GM12874 (cell line): Measurements from ENCODE around the gene NEUROD2.

Source experiments
- TF ChIP-seq, protein P1 (sequence below): IDR thresholded peaks from 2 replicates; pipeline ENCODE4 v1.5.1; 2011; ENCODE audit warnings: low read depth, mild to moderate bottlenecking, control low read depth, low read length, moderate library complexity; ENCODE audit not compliant: insufficient read depth

NEUROD2 gene

DNA sequence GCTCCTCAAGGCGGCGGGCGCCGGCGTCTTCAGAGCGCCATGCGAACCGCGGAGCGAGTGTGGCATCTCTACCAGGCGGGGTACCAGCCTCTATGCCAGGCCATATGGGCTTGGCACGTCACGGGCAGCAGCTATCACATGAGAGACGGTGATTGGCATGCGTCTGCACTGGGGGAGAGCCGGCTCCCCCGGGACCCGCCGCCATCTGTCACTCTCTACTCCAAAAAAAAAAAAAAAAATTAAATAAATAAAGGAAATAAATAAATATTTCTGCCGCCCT lies at the start of gene NEUROD2:
NEUROD2 (minus strand) TSS at position 70 of the 280 bp plus-strand sequence. CDS start 1,321 bp downstream, outside the sequence.
- TF ChIP-seq, protein P1, sequence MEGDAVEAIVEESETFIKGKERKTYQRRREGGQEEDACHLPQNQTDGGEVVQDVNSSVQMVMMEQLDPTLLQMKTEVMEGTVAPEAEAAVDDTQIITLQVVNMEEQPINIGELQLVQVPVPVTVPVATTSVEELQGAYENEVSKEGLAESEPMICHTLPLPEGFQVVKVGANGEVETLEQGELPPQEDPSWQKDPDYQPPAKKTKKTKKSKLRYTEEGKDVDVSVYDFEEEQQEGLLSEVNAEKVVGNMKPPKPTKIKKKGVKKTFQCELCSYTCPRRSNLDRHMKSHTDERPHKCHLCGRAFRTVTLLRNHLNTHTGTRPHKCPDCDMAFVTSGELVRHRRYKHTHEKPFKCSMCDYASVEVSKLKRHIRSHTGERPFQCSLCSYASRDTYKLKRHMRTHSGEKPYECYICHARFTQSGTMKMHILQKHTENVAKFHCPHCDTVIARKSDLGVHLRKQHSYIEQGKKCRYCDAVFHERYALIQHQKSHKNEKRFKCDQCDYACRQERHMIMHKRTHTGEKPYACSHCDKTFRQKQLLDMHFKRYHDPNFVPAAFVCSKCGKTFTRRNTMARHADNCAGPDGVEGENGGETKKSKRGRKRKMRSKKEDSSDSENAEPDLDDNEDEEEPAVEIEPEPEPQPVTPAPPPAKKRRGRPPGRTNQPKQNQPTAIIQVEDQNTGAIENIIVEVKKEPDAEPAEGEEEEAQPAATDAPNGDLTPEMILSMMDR: no peak

DNA sequence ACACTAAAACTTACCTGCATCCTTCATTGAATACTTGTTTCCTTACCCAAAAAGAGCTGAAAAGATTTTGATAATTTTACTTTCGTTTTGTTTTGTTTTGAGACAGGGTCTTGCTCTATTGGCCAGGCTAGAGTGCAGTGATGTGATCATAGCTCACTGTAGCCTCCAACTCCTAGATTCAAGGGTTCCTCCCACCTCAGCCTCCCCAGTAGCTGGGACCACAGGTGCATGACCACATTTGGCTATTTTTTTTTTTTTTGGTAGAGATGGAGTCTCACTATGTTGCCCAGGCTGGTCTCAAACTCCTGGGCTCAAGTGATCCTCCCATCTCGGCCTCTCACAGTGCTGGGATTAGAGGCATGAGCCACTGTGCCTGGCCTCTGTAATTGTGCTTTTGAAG lies 47.4 kb upstream of the NEUROD2 start:
- TF ChIP-seq, protein P1: no peak

DNA sequence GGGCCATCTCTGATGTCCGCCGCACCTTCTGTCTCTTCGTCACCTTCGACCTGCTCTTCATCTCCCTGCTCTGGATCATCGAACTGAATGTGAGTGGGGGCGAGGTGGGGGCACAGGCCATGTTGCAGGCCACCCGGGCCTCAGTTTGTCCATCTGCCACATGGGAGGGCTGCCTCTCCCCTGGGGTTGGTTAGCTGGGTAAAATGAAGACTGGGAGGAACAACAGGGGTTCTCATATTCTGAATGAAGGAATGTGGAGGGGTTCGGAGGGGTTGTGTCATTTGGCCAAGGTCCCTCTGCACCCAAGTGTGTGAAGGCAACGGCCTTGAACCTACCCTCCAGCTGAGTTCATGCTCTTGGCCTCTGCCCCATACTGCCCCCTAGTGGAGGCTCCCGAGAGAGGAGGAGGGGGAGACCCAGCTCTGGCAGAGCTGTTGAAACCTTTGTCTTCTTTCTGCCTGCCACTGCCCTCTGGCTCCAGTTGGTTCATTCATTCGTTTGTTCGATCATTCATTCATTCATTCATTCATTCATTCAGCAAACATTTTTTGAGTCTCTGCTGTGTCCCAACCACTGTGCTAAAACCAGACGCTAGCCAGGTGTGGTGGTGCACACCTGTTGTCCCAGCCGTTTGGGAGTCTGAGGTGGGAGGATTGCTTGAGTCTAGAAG lies 46.1 kb upstream of the NEUROD2 start:
- TF ChIP-seq, protein P1: peak; percentile 97

DNA sequence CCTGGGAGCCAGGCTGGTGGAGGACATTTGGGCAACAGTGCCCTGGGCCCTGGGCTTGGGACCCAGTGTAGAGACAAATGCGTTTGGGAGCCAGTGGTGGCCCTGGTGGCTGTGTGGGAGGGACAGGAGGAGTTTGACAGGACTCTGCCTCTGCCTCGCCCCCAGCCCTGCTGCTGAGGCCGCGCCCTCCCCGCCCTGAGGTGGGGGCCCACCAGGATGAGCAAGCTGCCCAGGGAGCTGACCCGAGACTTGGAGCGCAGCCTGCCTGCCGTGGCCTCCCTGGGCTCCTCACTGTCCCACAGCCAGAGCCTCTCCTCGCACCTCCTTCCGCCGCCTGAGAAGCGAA lies 45.6 kb upstream of the NEUROD2 start:
- TF ChIP-seq, protein P1: 0 out of 2 replicates have a peak, but pooled peaks have one; percentile 0

DNA sequence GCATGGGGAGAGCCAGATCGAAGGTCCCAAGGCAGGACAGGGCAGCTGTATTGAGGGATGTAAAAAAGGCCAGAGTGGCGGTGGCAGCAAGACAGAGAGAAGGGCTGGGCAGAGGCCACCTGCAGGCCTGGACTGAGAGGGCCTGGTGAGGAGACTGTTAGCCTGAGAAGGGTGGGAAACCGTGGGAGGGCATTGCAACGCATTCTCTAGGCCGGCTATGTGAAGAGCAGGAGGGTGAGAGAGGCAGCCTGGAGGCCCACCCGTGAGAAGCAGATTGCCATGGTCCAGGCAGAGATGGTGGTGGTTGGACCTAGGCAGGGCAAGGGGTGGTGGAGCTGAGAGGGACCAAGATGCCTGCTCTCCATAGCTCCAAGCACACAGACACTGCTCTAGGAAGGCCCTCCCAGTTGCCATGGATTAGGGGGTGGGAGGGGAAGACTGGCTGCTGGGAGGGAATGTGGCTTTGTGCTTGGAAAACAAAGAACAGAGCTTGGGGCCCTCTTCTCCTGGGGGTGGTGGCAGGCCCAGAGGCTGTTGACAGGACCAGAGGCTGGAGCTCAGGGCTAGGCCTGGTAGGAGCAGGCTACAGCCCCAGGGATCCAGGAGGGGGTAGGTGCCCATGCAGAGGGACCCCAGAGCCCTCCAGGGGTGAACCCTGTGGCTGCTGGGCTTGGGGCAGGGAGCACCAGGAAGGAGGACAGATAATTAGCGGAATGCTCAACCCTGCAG lies 45.0 kb upstream of the NEUROD2 start:
- TF ChIP-seq, protein P1: no peak

DNA sequence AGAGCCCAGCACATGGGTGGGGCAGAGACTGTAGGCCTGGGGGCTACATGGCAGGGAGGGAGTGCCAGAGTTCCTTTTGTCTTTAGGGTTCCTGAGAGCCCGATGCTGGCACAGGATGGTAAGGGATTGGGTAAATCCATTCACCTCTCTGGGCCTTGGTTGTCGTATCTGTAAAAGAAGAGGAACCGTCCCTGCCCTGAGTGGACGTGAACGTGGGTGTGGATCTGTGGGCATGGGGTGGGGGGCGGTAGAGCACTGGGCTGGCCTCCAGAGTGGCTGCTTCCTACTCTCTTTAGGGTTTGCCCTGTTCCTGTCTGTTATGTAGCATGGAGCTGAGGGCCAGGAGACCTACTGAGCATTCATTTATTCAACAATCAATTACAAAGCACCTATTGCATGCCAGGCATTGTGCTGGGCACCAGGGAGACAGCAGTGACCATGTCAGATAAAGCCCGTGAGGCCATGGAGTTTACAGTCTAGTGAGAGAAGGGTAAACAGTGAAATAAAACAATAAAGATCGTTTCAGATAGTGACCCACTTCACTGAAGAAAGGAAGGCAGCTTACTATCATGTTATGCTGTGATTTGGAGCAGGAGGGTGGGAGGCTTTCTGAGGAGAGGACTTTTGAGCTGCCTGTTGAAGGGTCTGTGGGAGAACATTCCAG lies 44.3 kb upstream of the NEUROD2 start:
- TF ChIP-seq, protein P1: no peak

DNA sequence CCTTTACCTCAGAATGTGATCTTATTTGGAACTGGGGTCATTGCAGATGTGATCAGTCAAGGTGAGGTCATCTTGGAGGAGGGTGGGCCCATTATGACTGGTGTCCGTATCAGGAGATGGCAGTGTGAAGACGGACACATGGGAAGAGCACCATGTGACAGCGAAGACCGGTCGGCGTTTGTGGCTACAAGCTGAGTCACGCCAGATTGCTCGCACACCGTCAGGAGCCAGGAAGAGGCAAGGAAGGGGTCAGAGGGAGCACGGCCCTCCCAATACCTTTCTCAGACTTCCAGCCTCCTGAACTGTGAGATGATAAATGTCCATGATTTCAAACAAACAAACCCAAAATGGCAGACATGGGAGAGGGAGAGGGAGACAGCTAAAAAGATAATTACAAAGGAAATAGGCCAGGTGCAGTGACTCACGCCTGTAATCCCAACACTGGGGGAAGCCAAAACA lies 42.4 kb upstream of the NEUROD2 start:
- TF ChIP-seq, protein P1: no peak
